Measurements from ENCODE around the gene XRCC3.

XRCC3 gene

GRCh38 chr14:103738166-103738565, 22.9 kb upstream of the XRCC3 start:
- no peak for DNase-seq

DNA sequence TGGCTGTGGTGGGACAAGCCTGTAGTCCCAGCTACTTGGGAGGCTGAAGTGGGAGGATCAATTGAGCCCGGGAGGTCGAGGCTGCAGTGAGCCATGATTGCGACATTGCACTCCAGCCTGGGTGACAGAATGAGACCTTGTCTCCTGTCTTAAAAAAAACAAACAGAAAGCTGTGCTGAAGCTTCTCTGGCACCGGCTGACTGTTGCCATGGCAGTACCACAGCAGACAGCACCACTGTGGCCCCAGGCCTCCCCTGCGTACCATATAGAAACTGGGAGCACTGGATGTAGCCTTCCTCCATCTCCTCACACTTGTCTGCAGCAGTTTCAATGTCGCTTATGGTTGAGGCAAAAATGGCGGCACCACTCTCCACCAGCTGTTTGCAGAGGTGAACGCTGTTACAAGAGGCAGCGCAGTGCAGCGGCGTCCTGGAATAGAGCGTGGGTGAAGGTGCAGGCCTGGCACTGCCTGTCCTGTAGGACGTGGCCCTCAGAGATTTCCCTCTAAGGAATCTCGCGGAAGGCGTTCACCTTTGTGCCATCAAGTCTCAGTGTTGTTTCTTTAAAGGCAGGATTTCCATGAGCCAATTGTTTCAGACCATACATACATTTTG, 22.3 kb upstream of the XRCC3 start:
- DNase-seq, result no peak

DNA sequence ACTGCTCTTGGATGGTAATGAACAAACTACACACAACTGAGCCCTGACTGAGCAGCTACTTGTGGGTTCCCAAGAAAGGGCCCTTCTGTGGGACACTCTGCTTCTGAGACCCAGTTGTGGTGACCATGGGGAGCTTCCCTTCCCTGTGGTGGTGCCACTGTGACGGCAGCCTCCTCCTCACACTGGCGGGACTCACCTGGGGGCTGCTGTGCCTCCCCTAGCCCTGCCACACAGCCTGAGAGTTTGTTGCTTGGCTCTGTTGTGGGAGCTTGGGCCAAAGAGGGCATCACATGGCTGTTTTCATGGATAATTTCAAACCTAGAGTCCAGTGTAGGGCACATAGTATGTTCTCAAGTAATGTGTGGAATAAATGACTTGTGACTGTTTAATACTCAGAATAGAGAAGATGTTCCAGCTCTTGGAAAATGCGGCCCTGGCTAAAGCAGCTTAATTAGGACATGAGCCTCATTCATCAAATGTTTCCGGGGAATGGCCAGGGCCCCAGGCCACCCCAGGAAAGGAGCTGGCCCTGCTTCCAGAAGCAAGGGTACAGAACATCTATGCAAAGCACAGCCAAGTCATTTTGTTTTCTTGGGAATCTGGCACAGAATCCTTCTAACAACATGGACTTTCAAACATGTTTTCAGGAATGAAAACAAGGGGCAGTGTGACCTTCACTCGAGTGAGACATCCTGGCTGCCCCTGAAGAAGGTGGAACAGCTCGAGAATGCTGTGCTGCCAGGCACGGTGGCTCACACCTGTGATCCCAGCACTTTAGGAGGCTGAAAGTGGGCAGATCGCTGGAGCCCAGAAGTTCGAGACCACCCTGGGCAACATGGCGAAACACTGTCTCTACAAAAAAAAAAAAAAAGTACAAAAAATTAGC, 21.5 kb upstream of the XRCC3 start:
- no peak for DNase-seq

GRCh38 chr14:103735815-103736545, 20.7 kb upstream of the XRCC3 start:
- DNase-seq, result no peak

DNA sequence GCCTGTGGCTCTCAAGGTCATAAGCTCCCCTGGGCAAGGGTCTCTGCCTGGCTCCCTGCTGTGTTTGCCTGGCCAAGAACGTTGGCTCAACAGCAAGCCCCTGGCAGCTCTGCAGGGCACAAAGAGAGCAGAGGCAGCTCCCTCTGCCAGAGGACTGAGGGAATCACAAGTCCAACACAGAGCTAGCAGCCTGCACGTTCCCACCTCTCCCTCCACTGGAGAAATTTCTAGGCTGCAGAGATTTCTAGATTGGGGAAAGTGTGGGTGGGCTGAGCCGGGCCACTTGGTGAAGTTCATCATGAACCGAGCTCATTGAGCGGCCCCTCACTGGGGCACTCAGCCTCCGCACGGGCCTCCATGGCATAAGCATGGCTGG, 20.2 kb upstream of the XRCC3 start:
- DNase-seq, result no peak

DNA sequence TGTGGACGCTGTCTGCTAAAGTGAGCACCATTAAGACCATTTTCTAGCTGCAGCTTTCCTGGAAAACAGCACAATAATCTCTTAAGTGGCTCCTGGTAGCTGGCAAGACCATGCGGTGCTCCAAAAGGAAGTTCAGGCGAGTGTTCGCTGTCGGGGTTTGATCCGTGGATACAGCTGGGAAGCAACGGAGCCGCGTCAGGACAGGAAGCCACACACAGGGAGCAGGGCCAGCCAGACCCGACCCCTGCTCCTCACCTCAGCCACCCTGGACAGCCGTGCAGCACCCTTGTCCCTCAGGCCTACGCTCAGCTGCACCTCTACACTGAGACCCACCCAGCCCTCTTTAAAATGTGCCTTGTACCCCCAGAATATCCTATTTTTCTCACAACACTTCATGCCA, 19.8 kb upstream of the XRCC3 start:
- no peak for DNase-seq

GRCh38 chr14:103734081-103734888, 19.0 kb upstream of the XRCC3 start:
- no peak for DNase-seq

- no peak for DNase-seq
Observed at GRCh38 chr14:103733651-103734050, 18.4 kb upstream of the XRCC3 start.

GRCh38 chr14:103732868-103733620, 17.8 kb upstream of the XRCC3 start:
- DNase-seq, result no peak

- no peak for DNase-seq
Observed at GRCh38 chr14:103731916-103732867, 16.9 kb upstream of the XRCC3 start.

DNA sequence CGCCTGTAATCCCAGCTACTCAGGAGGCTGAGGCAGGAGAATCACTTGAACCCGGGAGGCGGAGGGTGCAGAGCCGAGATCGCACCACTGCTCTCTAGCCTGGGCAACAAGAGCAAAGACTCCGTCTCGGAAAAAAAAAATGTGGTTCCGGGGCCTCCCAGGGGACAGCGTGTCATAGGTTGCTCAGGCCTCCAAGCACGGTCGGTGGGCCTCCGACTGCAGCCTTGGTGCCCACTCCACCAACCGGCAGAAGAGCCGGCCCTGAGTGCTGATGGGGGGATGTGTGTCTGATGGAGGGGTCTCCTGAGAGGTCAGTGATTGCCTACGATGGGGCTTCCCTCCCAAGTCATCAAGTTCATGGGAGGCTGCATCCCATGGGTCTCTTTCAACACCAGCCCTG, 16.2 kb upstream of the XRCC3 start:
- DNase-seq, result no peak

DNA sequence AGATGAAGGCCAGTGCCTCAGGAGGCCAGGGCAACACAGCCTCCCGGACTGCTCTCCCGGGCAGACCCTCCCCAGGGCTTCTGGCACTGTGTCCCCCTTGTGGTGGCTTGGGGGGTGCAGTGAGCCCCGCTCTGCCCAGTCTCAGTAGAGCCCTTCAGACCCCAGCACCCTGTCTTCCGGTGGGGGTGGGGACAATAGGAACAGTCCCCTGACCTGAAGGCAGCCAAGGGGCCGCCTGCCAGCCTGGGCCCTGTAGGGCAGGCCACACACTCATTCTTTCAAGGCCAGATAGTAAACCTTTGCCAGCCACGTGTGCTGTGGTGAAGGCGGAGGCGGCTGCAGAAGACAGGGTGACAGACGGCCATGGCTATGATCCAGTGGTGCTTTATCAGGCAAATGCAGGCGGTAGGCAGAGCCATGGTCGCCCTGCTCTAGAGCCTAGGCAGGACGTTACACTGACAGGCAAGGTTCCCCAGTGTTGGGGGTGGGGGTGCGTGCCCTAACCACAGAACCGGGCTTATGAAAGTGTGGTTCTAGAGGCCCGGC, 15.3 kb upstream of the XRCC3 start:
- no peak for DNase-seq

DNA sequence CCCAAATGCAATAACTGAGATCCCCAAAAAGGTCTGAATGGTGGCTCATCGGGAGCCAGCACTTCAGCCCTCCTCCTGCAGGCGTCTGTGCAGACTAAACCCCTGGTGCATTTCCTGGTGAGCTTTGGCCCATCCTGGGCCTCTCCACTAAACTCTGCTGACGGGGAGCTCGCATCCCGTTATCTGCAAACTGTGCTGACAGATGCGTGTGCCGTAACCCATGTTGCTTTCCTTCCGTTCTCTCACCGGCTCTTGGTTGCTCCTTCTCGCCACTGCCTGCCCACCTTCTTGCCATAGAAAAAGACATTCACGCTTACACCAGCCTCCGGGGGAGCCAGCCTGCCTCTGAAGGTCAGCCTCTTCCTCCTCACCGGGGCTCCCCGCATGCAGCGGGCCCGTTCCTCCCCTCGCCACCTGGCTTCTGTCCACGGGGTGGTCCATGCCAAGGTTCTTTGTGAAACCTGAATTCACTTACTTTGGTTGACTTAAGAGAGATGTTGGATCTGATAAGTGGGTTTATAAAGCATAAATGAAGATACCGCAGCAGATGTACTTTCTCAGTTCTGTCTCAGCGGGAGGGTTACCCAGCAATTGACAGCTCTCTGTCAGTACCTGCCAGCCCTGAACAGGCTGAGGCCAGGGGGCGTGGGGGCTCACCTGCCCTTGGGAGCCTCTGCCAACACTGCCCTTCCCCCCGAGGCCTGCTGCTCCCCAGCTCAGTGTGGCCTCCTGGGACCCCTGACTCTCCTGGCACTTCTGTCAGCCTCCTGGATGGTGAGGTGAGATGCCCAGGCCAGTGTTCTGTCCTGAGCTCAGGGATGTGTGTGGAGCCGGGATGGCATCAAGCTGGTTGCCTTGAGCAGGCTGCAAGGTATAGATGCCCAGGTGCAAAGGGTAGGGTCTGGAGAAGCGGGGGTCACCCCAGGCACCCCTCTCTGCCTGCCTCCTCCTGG, 14.5 kb upstream of the XRCC3 start:
- DNase-seq, result no peak

DNA sequence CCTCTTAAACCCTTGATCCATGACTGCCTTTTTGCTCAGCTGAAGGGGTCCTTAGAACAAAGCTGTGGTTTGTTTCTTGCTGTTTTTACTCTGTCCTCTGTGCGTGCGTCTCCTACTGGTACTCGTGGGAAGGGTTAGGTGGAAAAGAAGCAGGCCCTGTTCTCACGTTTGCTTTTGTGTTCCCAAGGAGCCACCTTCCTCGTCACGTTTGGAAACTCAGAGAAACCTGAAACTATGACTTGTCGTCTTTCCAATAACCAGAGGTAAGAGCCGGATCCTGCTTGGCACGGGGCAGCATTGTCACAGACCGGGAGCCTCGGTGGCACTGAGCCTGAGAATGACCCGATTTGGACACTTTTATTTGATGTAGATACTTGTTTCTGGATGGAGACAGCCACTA, 13.5 kb upstream of the XRCC3 start:
- no peak for DNase-seq

- no peak for DNase-seq
Observed at GRCh38 chr14:103728141-103728540, 12.9 kb upstream of the XRCC3 start.

- DNase-seq, result no peak
Observed at GRCh38 chr14:103727313-103727980, 12.2 kb upstream of the XRCC3 start.

DNA sequence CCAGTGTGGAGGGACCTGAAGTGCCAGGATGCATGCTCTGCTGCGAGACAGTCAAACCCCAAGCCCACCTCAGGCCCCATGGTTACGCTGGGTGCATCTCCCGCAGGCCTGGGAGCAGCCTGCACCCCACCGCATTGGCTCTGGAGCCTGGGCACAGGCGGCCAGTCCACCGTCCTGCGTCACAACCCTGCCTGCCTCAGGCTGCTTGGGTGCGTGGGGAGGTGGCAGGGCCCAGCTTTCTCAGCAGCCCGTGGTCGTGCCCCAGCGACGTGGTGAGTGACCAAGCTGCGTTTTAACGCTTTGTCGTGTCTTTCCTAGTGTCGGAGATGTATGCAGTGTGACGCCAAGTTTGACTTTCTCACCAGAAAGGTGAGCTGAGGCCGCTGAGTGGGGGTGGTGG, 11.2 kb upstream of the XRCC3 start:
- DNase-seq, result no peak

- DNase-seq, result no peak
Observed at GRCh38 chr14:103725739-103726395, 10.6 kb upstream of the XRCC3 start.

Measured in activated CD8-positive, alpha-beta memory T cell treated with anti-CD3 and anti-CD28 coated beads for 24 hours (primary cell).